Panc1 (cell line): Measurements from ENCODE around the gene GARIN5B. TPM values are rescaled to one million over a fixed set of nuclear protein-coding genes. Genes with fewer than 3 reads are reported as not detected.

Experiments
- ATAC-seq: fragments of 200-7000 bp; cut with Tn5 transposase; 2 replicates; pipeline ENCODE4 v1.9.1; 2020; ENCODE audit warnings: mild to moderate bottlenecking, moderate library complexity
- BruUV-seq: library from RNA; stranded (reverse); fragments of 400-500 nt; replicated peaks from 2 replicates; lab custom pipeline; 2021; lab: Mats Ljungman, UMichigan
- CTCF ChIA-PET: fragments of 300-600 bp; sonication (Branson Sonifier 250); formaldehyde crosslinking; loops from one replicate; lab custom pipeline; 2022; ENCODE audit warnings: antibody characterized with exemption; lab: Charles Lee
- POLR2A ChIA-PET: fragments of 300-600 bp; sonication (Branson Sonifier 250); formaldehyde crosslinking; loops from one replicate; lab custom pipeline; 2022; ENCODE audit warnings: antibody characterized with exemption; lab: Charles Lee
- DNase-seq: peaks from one replicate; pipeline ENCODE4 v3.0.0-alpha.2; 2010; ENCODE audit warnings: low read depth, low spot score
- H3K27ac ChIP-seq: 2 replicates; pipeline ENCODE4 v1.5.1; 2011; ENCODE audit warnings: mild to moderate bottlenecking, low read length, inconsistent platforms
- H3K27me3 ChIP-seq: fragments of 200-500 bp; sonication (Bioruptor generic); 2 replicates; pipeline ENCODE4 v1.6.0; 2014; ENCODE audit warnings: low read length, inconsistent platforms; ENCODE audit not compliant: control insufficient read depth, insufficient read depth
- H3K36me3 ChIP-seq: fragments of 200-500 bp; sonication (Bioruptor generic); 2 replicates; pipeline ENCODE4 v1.5.1; 2014; ENCODE audit warnings: inconsistent platforms, mild to moderate bottlenecking, low read length, moderate library complexity; ENCODE audit not compliant: control insufficient read depth, insufficient read depth
- H3K4me1 ChIP-seq: 2 replicates; pipeline ENCODE4 v1.5.1; 2011; ENCODE audit warnings: inconsistent platforms, mild to moderate bottlenecking, low read length, moderate library complexity; ENCODE audit not compliant: control insufficient read depth, insufficient read depth
- H3K4me3 ChIP-seq, 2 experiments: 2 replicates each; pipeline ENCODE4 v1.5.1; 2011 to 2012; ENCODE audit warnings: low read depth in 2 of 2, low read length in 2 of 2, mild to moderate bottlenecking in 2 of 2, inconsistent platforms in 1 of 2, moderate library complexity in 1 of 2
- H3K9me3 ChIP-seq: fragments of 200-500 bp; sonication (Bioruptor generic); 2 replicates; pipeline ENCODE4 v1.5.1; 2014; ENCODE audit warnings: low read depth, mild to moderate bottlenecking, inconsistent platforms, low read length, moderate library complexity; ENCODE audit not compliant: control insufficient read depth, insufficient read depth
- CTCF ChIP-seq: fragments of 450-650 bp; IDR thresholded peaks from 2 replicates; pipeline ENCODE4 v1.5.1; 2017; ENCODE audit warnings: mild to moderate bottlenecking
- POLR2AphosphoS5 ChIP-seq: IDR thresholded peaks from 2 replicates; pipeline ENCODE4 v1.6.1; 2012; ENCODE audit warnings: mild to moderate bottlenecking, low read depth, low read length, moderate library complexity
- REST ChIP-seq, 2 experiments: IDR thresholded peaks; 2 replicates each; pipeline ENCODE4 v1.6.1; 2011 to 2012; ENCODE audit warnings: low read depth in 2 of 2, control low read depth in 1 of 2, low read length in 1 of 2, mild to moderate bottlenecking in 1 of 2, moderate library complexity in 1 of 2; ENCODE audit not compliant: insufficient read depth in 1 of 2
- SIN3A ChIP-seq: IDR thresholded peaks from 2 replicates; pipeline ENCODE4 v1.6.1; 2012; ENCODE audit warnings: low read depth, mild to moderate bottlenecking, low read length, moderate library complexity, borderline replicate concordance; ENCODE audit not compliant: insufficient read depth
- TCF7L2 ChIP-seq: IDR thresholded peaks from 2 replicates; pipeline ENCODE4 v1.6.1; 2011; ENCODE audit warnings: mild to moderate bottlenecking, low read depth, low read length, inconsistent platforms
- in situ Hi-C: cut with HindIII; loops from 2 replicates; pipeline ENCODE4 v1.10.0; 2016; ENCODE audit warnings: low sequenced_read_pairs, low pct_unique_long_range_greater_than_20kb
- intact Hi-C: fragments of 100-400 bp; cut with micrococcal nuclease; formaldehyde crosslinking; loops from one replicate; pipeline ENCODE4 v1.10.0; 2022; ENCODE audit not compliant: unreplicated experiment
- total RNA-seq: library from RNA; stranded (reverse); gene quantifications from one replicate; pipeline ENCODE4 v1.2.1, GENCODE V29; 2021; ENCODE audit not compliant: unreplicated experiment

The GARIN5B gene
- total RNA-seq, 1 experiment from 2014 or later: not detected

- H3K36me3 ChIP-seq: peaks cover 18% of the 10 kb centered on the region
- no peak for DNase-seq
- no peak for TF ChIP-seq REST (IDR thresholded peaks at IDR 0.05; ENCODE audit: insufficient read depth in 1 of 2, low read depth in 2 of 2, low read length in 1 of 2)
- TF ChIP-seq SIN3A: no peak
- 0 out of 2 replicates have a peak, but pooled peaks have one; percentile 14 for TF ChIP-seq TCF7L2
- TF ChIP-seq POLR2AphosphoS5: no peak
- TF ChIP-seq CTCF: no peak
- H3K4me3 ChIP-seq: peak overlapping the region; percentile 85 to 88
- in situ Hi-C loops (no loop called here), intact Hi-C loops (no loop called here)
- H3K27ac ChIP-seq: peak overlapping the region; percentile 100
- peaks cover 6% of the 10 kb centered on the region; the same call in 1 of the 2 replicates for H3K9me3 ChIP-seq
- ChIA-PET POLR2A (no interaction called here), CTCF (no interaction called here)
- no peaks in the 10 kb centered on the region for H3K27me3 ChIP-seq
- peaks cover 23% of the 10 kb centered on the region for H3K4me1 ChIP-seq
- ATAC-seq: no peak
- no TSS peak for BruUV-seq
Measured at GRCh38 chr19:55408533-55408872, 45.4 kb upstream of the GARIN5B start.

GRCh38 chr19:55407800-55408532, 44.9 kb upstream of the GARIN5B start:
- TF ChIP-seq REST (IDR thresholded peaks at IDR 0.05; ENCODE audit: insufficient read depth in 1 of 2, low read depth in 2 of 2, low read length in 1 of 2): no peak
- peak; percentile 85 for TF ChIP-seq TCF7L2
- ChIA-PET CTCF (interaction anchor here (0.7 kb wide), 1 partner anchor 120 kb away, joined by 5 read pairs; no protein-coding TSS in a partner anchor), POLR2A (interaction anchor here (0.6 to 0.7 kb wide), 3 partner anchors 11 to 191 kb away, joined by 3 to 9 read pairs (median 7); partner anchors contain the start of gene FIZ1)
- Histone ChIP-seq H3K4me1 (peaks cover 26% of the 10 kb centered on the region), H3K36me3 (peaks cover 20% of the 10 kb centered on the region), H3K4me3 (peak overlapping the region; percentile 85 to 88), H3K27me3 (no peaks in the 10 kb centered on the region), H3K27ac (peak overlapping the region; percentile 100), H3K9me3 (peaks cover 6% of the 10 kb centered on the region; the same call in 1 of the 2 replicates)
- ATAC-seq (peak; percentile 92), DNase-seq (peak; percentile 95)
- in situ Hi-C loops (no loop called here), intact Hi-C loops (no loop called here)
- BruUV-seq: TSS peak; percentile 87
